Activated CD4-positive, alpha-beta memory T cell treated with anti-CD3 and anti-CD28 coated beads, Interleukin-2, amount 10 ng/mL, durations not matched to agents 7 days and 5 days (primary cell): ENCODE results near the gene SLC9A7. TPM values are rescaled to one million over a fixed set of nuclear protein-coding genes. Genes with fewer than 3 reads are reported as not detected.
A peak's percentile ranks its signal among the peaks of the same experiment; 100 is the strongest.

Experiments
- CTCF ChIA-PET: fragments of 350-600 bp; sonication (Branson Sonifier 250); formaldehyde crosslinking; loops from one replicate; lab custom pipeline; 2021; ENCODE audit warnings: antibody characterized with exemption, inconsistent platforms; lab: Charles Lee
- POLR2A ChIA-PET: fragments of 350-600 bp; sonication (Branson Sonifier 250); formaldehyde crosslinking; loops from one replicate; lab custom pipeline; 2021; ENCODE audit warnings: antibody characterized with exemption; lab: Charles Lee
- DNase-seq: peaks from one replicate; pipeline ENCODE4 v3.0.0-alpha.2; 2020
- H3K27ac Mint-ChIP-seq: one replicate; pipeline ENCODE4 v1.8.0; 2021; ENCODE audit warnings: mild to moderate bottlenecking, mixed read lengths
- H3K27me3 Mint-ChIP-seq: one replicate; pipeline ENCODE4 v1.8.0; 2021; ENCODE audit warnings: mixed read lengths
- H3K36me3 Mint-ChIP-seq: one replicate; pipeline ENCODE4 v1.8.0; 2021; ENCODE audit warnings: low read depth, mixed read lengths
- H3K4me1 Mint-ChIP-seq: one replicate; pipeline ENCODE4 v1.8.0; 2021; ENCODE audit warnings: mixed read lengths
- H3K4me3 Mint-ChIP-seq: one replicate; pipeline ENCODE4 v1.8.0; 2021; ENCODE audit warnings: mild to moderate bottlenecking, mixed read lengths
- H3K9me3 Mint-ChIP-seq: one replicate; pipeline ENCODE4 v1.8.0; 2021; ENCODE audit warnings: mixed read lengths
- total RNA-seq, 2 experiments: library from RNA; stranded (reverse); gene quantifications; one replicate each; pipeline ENCODE4 v1.2.3, GENCODE V29; 2021

SLC9A7 gene
- total RNA-seq, 2 experiments from 2014 or later: 10.8 to 12.0 TPM

GRCh38 chrX:46649421-46650260, 109.3 kb downstream of the SLC9A7 start:
- ChIA-PET POLR2A (no interaction called here), CTCF (interaction anchor here (0.6 kb wide), 1 partner anchor 734 kb away, joined by 3 read pairs; no protein-coding TSS in a partner anchor)
- peaks cover 8% of the 10 kb centered on the region for H3K4me1 Mint-ChIP-seq
- no peak overlapping the region for H3K4me3 Mint-ChIP-seq
- DNase-seq: no peak
- no peaks in the 10 kb centered on the region for H3K9me3 Mint-ChIP-seq
- no peaks in the 10 kb centered on the region for H3K27me3 Mint-ChIP-seq
- peaks cover 6% of the 10 kb centered on the region for H3K36me3 Mint-ChIP-seq
- no peak overlapping the region for H3K27ac Mint-ChIP-seq

GRCh38 chrX:46648660-46649059, 110.3 kb downstream of the SLC9A7 start:
- no peak for DNase-seq
- no peak overlapping the region for H3K27ac Mint-ChIP-seq
- H3K9me3 Mint-ChIP-seq: no peaks in the 10 kb centered on the region
- POLR2A ChIA-PET: no interaction called here
- H3K4me3 Mint-ChIP-seq: no peak overlapping the region
- peaks cover 6% of the 10 kb centered on the region for H3K36me3 Mint-ChIP-seq
- CTCF ChIA-PET: no interaction called here
- peaks cover 8% of the 10 kb centered on the region for H3K4me1 Mint-ChIP-seq
- no peaks in the 10 kb centered on the region for H3K27me3 Mint-ChIP-seq

GRCh38 chrX:46647251-46647650, 111.7 kb downstream of the SLC9A7 start:
- POLR2A ChIA-PET: no interaction called here
- H3K27me3 Mint-ChIP-seq: no peaks in the 10 kb centered on the region
- DNase-seq: no peak
- no peak overlapping the region for H3K4me3 Mint-ChIP-seq
- H3K9me3 Mint-ChIP-seq: no peaks in the 10 kb centered on the region
- CTCF ChIA-PET: no interaction called here
- H3K36me3 Mint-ChIP-seq: peaks cover 12% of the 10 kb centered on the region
- H3K27ac Mint-ChIP-seq: no peak overlapping the region
- H3K4me1 Mint-ChIP-seq: peaks cover 9% of the 10 kb centered on the region

GRCh38 chrX:46645614-46646013, 113.3 kb downstream of the SLC9A7 start:
- CTCF ChIA-PET: interaction anchor here (0.7 to 1.1 kb wide), 2 partner anchors 33 to 151 kb away, joined by 3 to 4 read pairs; no protein-coding TSS in a partner anchor
- no peak overlapping the region for H3K27ac Mint-ChIP-seq
- H3K27me3 Mint-ChIP-seq: no peaks in the 10 kb centered on the region
- H3K36me3 Mint-ChIP-seq: peaks cover 17% of the 10 kb centered on the region
- POLR2A ChIA-PET: no interaction called here
- DNase-seq: no peak
- H3K4me3 Mint-ChIP-seq: no peak overlapping the region
- peaks cover 17% of the 10 kb centered on the region for H3K4me1 Mint-ChIP-seq
- no peaks in the 10 kb centered on the region for H3K9me3 Mint-ChIP-seq

- POLR2A ChIA-PET: no interaction called here
- Mint-ChIP-seq H3K9me3 (no peaks in the 10 kb centered on the region), H3K27ac (no peak overlapping the region), H3K36me3 (peaks cover 14% of the 10 kb centered on the region), H3K4me1 (peaks cover 17% of the 10 kb centered on the region), H3K27me3 (no peaks in the 10 kb centered on the region), H3K4me3 (no peak overlapping the region)
- CTCF ChIA-PET: interaction anchor here (2.3 kb wide), 1 partner anchor 82 kb away, joined by 8 read pairs; no protein-coding TSS in a partner anchor
- DNase-seq: no peak
Observed at GRCh38 chrX:46643636-46644035, 115.3 kb downstream of the SLC9A7 start.

- Mint-ChIP-seq H3K4me3 (no peak overlapping the region), H3K9me3 (no peaks in the 10 kb centered on the region), H3K36me3 (peaks cover 11% of the 10 kb centered on the region), H3K27ac (no peak overlapping the region), H3K27me3 (no peaks in the 10 kb centered on the region), H3K4me1 (peaks cover 27% of the 10 kb centered on the region)
- ChIA-PET POLR2A (interaction anchor here (0.8 to 1.1 kb wide), 3 partner anchors 13 to 17 kb away, joined by 3 to 4 read pairs (median 4); no protein-coding TSS in a partner anchor), CTCF (interaction anchor here (0.6 to 2.3 kb wide), 9 partner anchors 13 to 87 kb away, joined by 3 to 8 read pairs (median 5); no protein-coding TSS in a partner anchor)
- no peak for DNase-seq
Observed at GRCh38 chrX:46642145-46642544, 116.8 kb downstream of the SLC9A7 start.

- POLR2A ChIA-PET: interaction anchor here (0.5 to 1.4 kb wide), 2 partner anchors 46 to 66 kb away, joined by 3 read pairs; no protein-coding TSS in a partner anchor
Observed at GRCh38 chrX:46637938-46638337, 121.0 kb downstream of the SLC9A7 start.

GRCh38 chrX:46636223-46636622, 122.7 kb downstream of the SLC9A7 start:
- ChIA-PET CTCF (no interaction called here), POLR2A (interaction anchor here (1.0 kb wide), 1 partner anchor 26 kb away, joined by 4 read pairs; no protein-coding TSS in a partner anchor)
- Mint-ChIP-seq H3K4me3 (no peak overlapping the region), H3K27me3 (no peaks in the 10 kb centered on the region), H3K9me3 (no peaks in the 10 kb centered on the region), H3K4me1 (peaks cover 43% of the 10 kb centered on the region), H3K27ac (no peak overlapping the region), H3K36me3 (peaks cover 25% of the 10 kb centered on the region)
- DNase-seq: no peak

More at GRCh38 chrX:46637938-46638337, 121.0 kb downstream of the SLC9A7 start:
- peaks cover 51% of the 10 kb centered on the region for H3K4me1 Mint-ChIP-seq
- H3K4me3 Mint-ChIP-seq: no peak overlapping the region
- H3K27me3 Mint-ChIP-seq: no peaks in the 10 kb centered on the region
- CTCF ChIA-PET: interaction anchor here (1.7 kb wide), 1 partner anchor 9 kb away, joined by 3 read pairs; no protein-coding TSS in a partner anchor
- no peak overlapping the region for H3K27ac Mint-ChIP-seq
- H3K36me3 Mint-ChIP-seq: peaks cover 23% of the 10 kb centered on the region
- peak; percentile 19 for DNase-seq
- no peaks in the 10 kb centered on the region for H3K9me3 Mint-ChIP-seq

GRCh38 chrX:46635186-46635585, 123.7 kb downstream of the SLC9A7 start:
- CTCF ChIA-PET: no interaction called here
- Mint-ChIP-seq H3K36me3 (peaks cover 32% of the 10 kb centered on the region), H3K9me3 (no peaks in the 10 kb centered on the region), H3K4me3 (no peak overlapping the region), H3K4me1 (peaks cover 44% of the 10 kb centered on the region), H3K27ac (no peak overlapping the region), H3K27me3 (no peaks in the 10 kb centered on the region)
- DNase-seq: no peak
- POLR2A ChIA-PET: interaction anchor here (1.6 kb wide), 1 partner anchor 25 kb away, joined by 4 read pairs; no protein-coding TSS in a partner anchor

- H3K9me3 Mint-ChIP-seq: no peaks in the 10 kb centered on the region
- H3K36me3 Mint-ChIP-seq: peaks cover 32% of the 10 kb centered on the region
- ChIA-PET POLR2A (interaction anchor here (1.6 kb wide), 1 partner anchor 24 kb away, joined by 4 read pairs; no protein-coding TSS in a partner anchor), CTCF (no interaction called here)
- DNase-seq: no peak
- no peaks in the 10 kb centered on the region for H3K27me3 Mint-ChIP-seq
- no peak overlapping the region for H3K27ac Mint-ChIP-seq
- H3K4me3 Mint-ChIP-seq: peak overlapping the region; percentile 11
- peaks cover 47% of the 10 kb centered on the region for H3K4me1 Mint-ChIP-seq
Observed at GRCh38 chrX:46634577-46634976, 124.3 kb downstream of the SLC9A7 start.

GRCh38 chrX:46630141-46630540, 128.8 kb downstream of the SLC9A7 start:
- Mint-ChIP-seq H3K36me3 (peaks cover 33% of the 10 kb centered on the region), H3K9me3 (no peaks in the 10 kb centered on the region), H3K4me1 (peaks cover 56% of the 10 kb centered on the region), H3K27ac (no peak overlapping the region), H3K4me3 (no peak overlapping the region), H3K27me3 (no peaks in the 10 kb centered on the region)
- DNase-seq: no peak
- CTCF ChIA-PET: no interaction called here
- POLR2A ChIA-PET: interaction anchor here (3.8 kb wide), 1 partner anchor 19 kb away, joined by 19 read pairs; no protein-coding TSS in a partner anchor

- POLR2A ChIA-PET: interaction anchor here (0.8 to 3.8 kb wide), 6 partner anchors 11 to 84 kb away, joined by 3 to 19 read pairs (median 4); partner anchors contain the start of gene ZNF674
- no peak for DNase-seq
- peaks cover 48% of the 10 kb centered on the region for H3K4me1 Mint-ChIP-seq
- CTCF ChIA-PET: interaction anchor here (1.1 to 1.4 kb wide), 3 partner anchors 9 to 56 kb away, joined by 3 to 4 read pairs (median 3); no protein-coding TSS in a partner anchor
- no peaks in the 10 kb centered on the region for H3K9me3 Mint-ChIP-seq
- no peak overlapping the region for H3K4me3 Mint-ChIP-seq
- no peaks in the 10 kb centered on the region for H3K27me3 Mint-ChIP-seq
- H3K36me3 Mint-ChIP-seq: peaks cover 28% of the 10 kb centered on the region
- H3K27ac Mint-ChIP-seq: peak overlapping the region; percentile 80
Observed at GRCh38 chrX:46628460-46629371, 130.2 kb downstream of the SLC9A7 start.
